Measurements from ENCODE around the gene GEN1. TPM values are rescaled to one million over a fixed set of nuclear protein-coding genes. Genes with fewer than 3 reads are reported as not detected.
A peak's percentile ranks its signal among the peaks of the same experiment; 100 is the strongest.

Gene GEN1
- total RNA-seq, 6 experiments from 2014 or later, result 6.0 to 15.6 (median 6.5) TPM

GRCh38 chr2:17768894-17769293 is 15.0 kb downstream of the GEN1 start:
- H3K4me1 ChIP-seq, result peaks cover 0 to 22% (median 11%) of the 10 kb centered on the region in 4 donors
- H3K4me3 ChIP-seq, result no peak overlapping the region
- no peak for DNase-seq
- H3K9me3 ChIP-seq, result no peaks in the 10 kb centered on the region
- H3K36me3 ChIP-seq, result peaks cover 0 to 2% (median 0%) of the 10 kb centered on the region in 4 donors
- H3K27me3 ChIP-seq, result no peaks in the 10 kb centered on the region
- no peak for TF ChIP-seq CTCF (IDR thresholded peaks at IDR 0.05)
- TF ChIP-seq POLR2A (IDR thresholded peaks at IDR 0.05), result no peak
- H3K27ac ChIP-seq, result peak overlapping the region in 1 of 3 donors; percentile 16
- peak in 3 of 4 donors; percentile 8 to 64 (median 33) for ATAC-seq
- intact Hi-C loops (cut with DNase I), result no loop called here
- WGBS (ENCODE audit: insufficient coverage, low coverage, low lambda C conversion rate, missing lambda C conversion rate), result 22% methylated on average over 4 of the region's 4 CpGs

- Histone ChIP-seq H3K27me3 (no peaks in the 10 kb centered on the region), H3K4me1 (no peaks in the 10 kb centered on the region), H3K27ac (no peak overlapping the region), H3K36me3 (peaks cover 0 to 2% (median 0%) of the 10 kb centered on the region in 4 donors), H3K9me3 (no peaks in the 10 kb centered on the region), H3K4me3 (no peak overlapping the region)
- DNase-seq, result no peak
- 100% methylated on average over 2 of the region's 2 CpGs for WGBS (ENCODE audit: insufficient coverage, low coverage, low lambda C conversion rate, missing lambda C conversion rate)
- ATAC-seq, result no peak
- intact Hi-C loops (cut with DNase I), result no loop called here
- TF ChIP-seq POLR2A (IDR thresholded peaks at IDR 0.05) (no peak), CTCF (IDR thresholded peaks at IDR 0.05) (no peak)
These were observed 18.0 kb downstream of the GEN1 start for GRCh38 chr2:17771956-17772355.

- intact Hi-C loops (cut with DNase I), result no loop called here
- no peak overlapping the region for H3K27ac ChIP-seq
- H3K4me3 ChIP-seq, result no peak overlapping the region
- no peaks in the 10 kb centered on the region for H3K9me3 ChIP-seq
- peaks cover 0 to 2% (median 0%) of the 10 kb centered on the region in 4 donors for H3K36me3 ChIP-seq
- no peak for DNase-seq
- H3K27me3 ChIP-seq, result no peaks in the 10 kb centered on the region
- WGBS (ENCODE audit: insufficient coverage, low coverage, low lambda C conversion rate, missing lambda C conversion rate), result 92% methylated on average over 2 of the region's 2 CpGs
- TF ChIP-seq POLR2A (IDR thresholded peaks at IDR 0.05) (no peak), CTCF (IDR thresholded peaks at IDR 0.05) (no peak)
- ATAC-seq, result no peak
- no peaks in the 10 kb centered on the region for H3K4me1 ChIP-seq
These were observed 18.6 kb downstream of the GEN1 start for GRCh38 chr2:17772532-17772931.

- 88% methylated on average over 1 of the region's 1 CpG for WGBS (ENCODE audit: insufficient coverage, low coverage, low lambda C conversion rate, missing lambda C conversion rate)
- H3K27ac ChIP-seq, result no peak overlapping the region
- intact Hi-C loops (cut with DNase I), result no loop called here
- H3K36me3 ChIP-seq, result peaks cover 0 to 9% (median 0%) of the 10 kb centered on the region in 4 donors
- no peaks in the 10 kb centered on the region for H3K4me1 ChIP-seq
- no peak for TF ChIP-seq POLR2A (IDR thresholded peaks at IDR 0.05)
- no peak for TF ChIP-seq CTCF (IDR thresholded peaks at IDR 0.05)
- DNase-seq, result no peak
- H3K4me3 ChIP-seq, result no peak overlapping the region
- H3K27me3 ChIP-seq, result no peaks in the 10 kb centered on the region
- no peak for ATAC-seq
- no peaks in the 10 kb centered on the region for H3K9me3 ChIP-seq
These were observed 26.6 kb downstream of the GEN1 start for GRCh38 chr2:17780546-17780945.

- TF ChIP-seq CTCF (IDR thresholded peaks at IDR 0.05) (no peak), POLR2A (IDR thresholded peaks at IDR 0.05) (no peak)
- Histone ChIP-seq H3K4me1 (no peaks in the 10 kb centered on the region), H3K27ac (no peak overlapping the region), H3K27me3 (no peaks in the 10 kb centered on the region), H3K36me3 (peaks cover 0 to 9% (median 0%) of the 10 kb centered on the region in 4 donors), H3K4me3 (no peak overlapping the region), H3K9me3 (no peaks in the 10 kb centered on the region)
- ATAC-seq, result no peak
- intact Hi-C loops (cut with DNase I), result no loop called here
- no peak for DNase-seq
- no CpG with 5 or more reads among the region's 1 CpG for WGBS (ENCODE audit: insufficient coverage, low coverage, low lambda C conversion rate, missing lambda C conversion rate)
These were observed 27.5 kb downstream of the GEN1 start for GRCh38 chr2:17781482-17781881.
